Mesendoderm (in vitro differentiated cells): Measurements from ENCODE around the gene MAP6.

ENCODE experiments used
- DNase-seq: peaks from one replicate; pipeline ENCODE4 v3.0.0; 2013
- H2AK5ac ChIP-seq: 2 replicates; pipeline ENCODE4 v1.6.1; 2013; ENCODE audit warnings: low read length, inconsistent platforms
- H2BK120ac ChIP-seq: 2 replicates; pipeline ENCODE4 v1.6.1; 2013; ENCODE audit warnings: low read depth, mild to moderate bottlenecking, low read length, moderate library complexity, mixed read lengths
- H2BK15ac ChIP-seq: replicated peaks from 2 replicates; pipeline ENCODE4 v1.6.1; 2013; ENCODE audit warnings: low read depth, mild to moderate bottlenecking, moderate library complexity
- H2BK5ac ChIP-seq: 2 replicates; pipeline ENCODE4 v1.6.1; 2013; ENCODE audit warnings: low read length, inconsistent platforms
- H3K18ac ChIP-seq: 2 replicates; pipeline ENCODE4 v1.6.1; 2013; ENCODE audit warnings: mild to moderate bottlenecking, low read length, mixed read lengths
- H3K23ac ChIP-seq: one replicate; pipeline ENCODE4 v1.6.1; 2013; ENCODE audit warnings: low read length
- H3K27ac ChIP-seq: 2 replicates; pipeline ENCODE4 v1.5.1; 2013; ENCODE audit warnings: low read depth, mild to moderate bottlenecking, inconsistent platforms, low read length, moderate library complexity
- H3K27me3 ChIP-seq: 2 replicates; pipeline ENCODE4 v1.6.1; 2013; ENCODE audit warnings: low read length, control low read depth, mild to moderate bottlenecking, inconsistent platforms; ENCODE audit not compliant: insufficient read depth, poor library complexity
- H3K36me3 ChIP-seq: 2 replicates; pipeline ENCODE4 v1.6.1; 2013; ENCODE audit warnings: low read length, inconsistent platforms; ENCODE audit not compliant: control insufficient read depth, insufficient read depth
- H3K4ac ChIP-seq: one replicate; pipeline ENCODE4 v1.6.1; 2013; ENCODE audit warnings: low read depth, mild to moderate bottlenecking, low read length, moderate library complexity
- H3K4me1 ChIP-seq: 2 replicates; pipeline ENCODE4 v1.6.1; 2013; ENCODE audit warnings: low read depth, low read length, inconsistent platforms; ENCODE audit not compliant: control insufficient read depth
- H3K4me2 ChIP-seq: 2 replicates; pipeline ENCODE4 v1.6.1; 2013; ENCODE audit warnings: low read length
- H3K4me3 ChIP-seq: 2 replicates; pipeline ENCODE4 v1.5.1; 2013; ENCODE audit warnings: mild to moderate bottlenecking, low read length
- H3K56ac ChIP-seq: one replicate; pipeline ENCODE4 v1.6.1; 2013; ENCODE audit warnings: low read length
- H3K79me1 ChIP-seq: 2 replicates; pipeline ENCODE4 v1.6.1; 2013; ENCODE audit warnings: low read length, inconsistent platforms
- H3K79me2 ChIP-seq: 2 replicates; pipeline ENCODE4 v1.6.1; 2013; ENCODE audit warnings: mild to moderate bottlenecking, low read length; ENCODE audit not compliant: control insufficient read depth, insufficient read depth
- H3K9ac ChIP-seq: 2 replicates; pipeline ENCODE4 v1.6.1; 2013; ENCODE audit warnings: low read length, inconsistent platforms
- H4K5ac ChIP-seq: one replicate; pipeline ENCODE4 v1.6.1; 2013; ENCODE audit warnings: low read length
- H4K8ac ChIP-seq: one replicate; pipeline ENCODE4 v1.6.1; 2013; ENCODE audit warnings: low read depth, mild to moderate bottlenecking, control low read depth, low read length, moderate library complexity
- WGBS: extraction: QIAGEN DNeasy Blood & Tissue Kit; methylation state at CpG from one replicate; pipeline ENCODE4 v1.1.7; 2013; ENCODE audit warnings: low lambda C conversion rate, missing lambda C conversion rate; ENCODE audit not compliant: insufficient coverage; ENCODE audit errors: extremely low coverage; 5-methylcytosine and 5-hydroxymethylcytosine counted together

Gene MAP6

DNA sequence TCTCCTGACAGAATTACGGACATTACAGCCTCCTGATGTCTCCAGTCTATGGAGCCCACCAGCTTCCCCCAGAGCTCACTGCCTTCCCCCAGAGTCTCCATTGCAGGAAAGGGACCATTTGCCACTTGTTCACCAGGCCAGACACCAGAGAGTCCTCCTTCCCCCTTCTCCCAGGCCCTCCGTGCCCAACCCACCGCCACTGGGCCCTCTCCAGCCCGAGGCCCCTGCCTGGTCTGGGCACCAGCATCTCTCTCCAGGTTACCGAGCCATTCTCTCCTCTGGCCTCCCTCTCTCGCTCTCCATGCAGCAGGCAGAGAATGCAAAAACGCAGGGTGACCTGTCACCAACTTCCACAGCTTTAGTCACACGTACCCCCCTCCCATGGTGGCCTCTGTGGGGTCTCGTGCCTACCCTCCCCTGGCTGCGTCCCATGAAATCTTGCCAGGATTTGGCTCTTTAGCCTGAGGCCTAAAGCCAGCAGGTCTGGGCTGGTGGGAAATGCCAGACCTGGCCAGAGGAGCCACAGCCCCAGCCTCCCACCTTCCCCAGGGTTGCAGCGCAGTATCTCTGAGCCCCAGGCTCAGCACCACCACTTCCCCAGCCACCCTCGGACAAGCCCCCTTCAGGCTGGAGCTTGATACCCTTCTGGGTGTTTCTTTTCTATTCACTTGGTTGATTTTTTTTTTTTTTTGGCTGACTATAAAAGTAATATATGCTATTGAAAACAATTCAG, 113.6 kb downstream of the MAP6 start:
- H3K4ac ChIP-seq: peak overlapping the region; percentile 0
- no peak overlapping the region for H2BK15ac ChIP-seq
- no peak overlapping the region for H3K27ac ChIP-seq
- H2AK5ac ChIP-seq: peak overlapping the region; percentile 66
- no peak overlapping the region for H3K4me2 ChIP-seq
- H3K9ac ChIP-seq: peak overlapping the region; percentile 14
- H2BK5ac ChIP-seq: peak overlapping the region; percentile 12
- no CpG with 5 or more reads among the region's 12 CpGs for WGBS
- H4K8ac ChIP-seq: no peak overlapping the region
- no peaks in the 10 kb centered on the region for H3K36me3 ChIP-seq
- H3K27me3 ChIP-seq: no peaks in the 10 kb centered on the region
- H4K5ac ChIP-seq: no peak overlapping the region
- no peak for DNase-seq
- no peaks in the 10 kb centered on the region for H3K79me1 ChIP-seq
- H3K79me2 ChIP-seq: no peaks in the 10 kb centered on the region
- no peak overlapping the region for H3K4me3 ChIP-seq
- H3K18ac ChIP-seq: peak overlapping the region; percentile 1
- peak overlapping the region; percentile 84 for H3K56ac ChIP-seq
- no peak overlapping the region for H3K23ac ChIP-seq
- H2BK120ac ChIP-seq: no peak overlapping the region
- H3K4me1 ChIP-seq: peaks cover 22% of the 10 kb centered on the region

DNA sequence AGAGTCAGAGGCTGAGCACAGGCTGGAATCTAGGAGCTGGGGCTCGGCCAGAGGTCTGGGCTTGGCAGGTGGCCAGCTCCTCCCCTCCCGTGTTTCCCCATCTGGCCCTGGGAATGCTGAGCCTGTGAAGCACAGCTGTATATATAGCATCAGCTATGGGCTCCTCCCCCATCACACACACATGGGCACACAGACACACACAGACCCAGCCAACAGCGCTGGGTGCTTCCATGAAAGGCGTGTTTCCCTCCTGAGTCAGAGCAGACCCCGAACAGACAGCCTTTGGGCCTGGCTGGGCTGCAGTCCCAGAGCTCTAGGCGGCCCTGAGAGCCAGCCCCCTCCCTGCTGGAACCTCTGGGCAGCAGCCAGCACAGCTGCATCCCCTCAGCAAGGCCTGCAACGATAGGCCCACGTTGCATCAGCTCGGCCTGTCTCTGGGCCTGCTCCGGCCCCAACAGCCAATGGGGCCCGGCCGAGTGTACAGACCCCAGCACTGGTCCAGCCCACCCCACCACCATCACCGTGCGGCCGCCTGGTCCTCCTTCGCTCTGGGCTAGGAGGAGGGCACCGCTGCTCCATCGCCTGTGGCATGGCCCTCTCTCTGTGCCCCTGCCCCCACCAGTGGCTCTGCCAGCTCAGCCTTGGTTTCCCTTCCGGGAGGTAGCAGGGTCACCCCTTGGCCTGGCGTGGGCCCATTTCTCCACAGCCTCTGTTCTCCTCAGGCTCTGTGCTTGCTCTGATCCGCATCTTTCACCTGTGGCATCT, 114.4 kb downstream of the MAP6 start:
- peak overlapping the region; percentile 2 for H3K18ac ChIP-seq
- peaks cover 18% of the 10 kb centered on the region for H3K4me1 ChIP-seq
- peak overlapping the region; percentile 43 for H3K4ac ChIP-seq
- H4K5ac ChIP-seq: no peak overlapping the region
- no peak overlapping the region for H4K8ac ChIP-seq
- H2AK5ac ChIP-seq: no peak overlapping the region
- no peaks in the 10 kb centered on the region for H3K27me3 ChIP-seq
- no peak overlapping the region for H3K23ac ChIP-seq
- peak overlapping the region; percentile 84 for H3K56ac ChIP-seq
- H2BK15ac ChIP-seq: no peak overlapping the region
- H3K4me2 ChIP-seq: no peak overlapping the region
- no peak overlapping the region for H2BK120ac ChIP-seq
- H3K36me3 ChIP-seq: no peaks in the 10 kb centered on the region
- no peak overlapping the region for H3K4me3 ChIP-seq
- no peaks in the 10 kb centered on the region for H3K79me2 ChIP-seq
- DNase-seq: peak; percentile 93
- H3K79me1 ChIP-seq: no peaks in the 10 kb centered on the region
- peak overlapping the region; percentile 47 for H3K9ac ChIP-seq
- no CpG with 5 or more reads among the region's 21 CpGs for WGBS
- H2BK5ac ChIP-seq: no peak overlapping the region
- H3K27ac ChIP-seq: no peak overlapping the region

DNA sequence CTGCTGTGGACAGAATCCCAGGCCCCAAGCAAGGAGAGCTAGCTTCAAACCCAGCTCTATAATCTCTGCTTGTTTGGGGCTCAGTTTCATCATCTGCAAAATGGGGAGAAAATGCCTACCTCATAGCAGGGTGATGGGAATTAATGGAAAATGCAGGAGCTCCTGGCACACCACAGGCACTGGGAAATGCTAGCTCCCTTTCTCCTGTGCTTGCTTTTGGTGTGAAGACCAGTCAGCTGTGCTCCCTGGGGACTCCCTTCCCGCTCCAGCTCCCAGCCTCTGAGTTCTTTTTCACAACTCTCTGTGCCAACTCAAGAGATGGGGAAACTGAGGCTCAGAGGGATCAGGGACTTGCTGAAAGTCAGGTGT, 115.0 kb downstream of the MAP6 start:
- H3K79me1 ChIP-seq: no peaks in the 10 kb centered on the region

DNA sequence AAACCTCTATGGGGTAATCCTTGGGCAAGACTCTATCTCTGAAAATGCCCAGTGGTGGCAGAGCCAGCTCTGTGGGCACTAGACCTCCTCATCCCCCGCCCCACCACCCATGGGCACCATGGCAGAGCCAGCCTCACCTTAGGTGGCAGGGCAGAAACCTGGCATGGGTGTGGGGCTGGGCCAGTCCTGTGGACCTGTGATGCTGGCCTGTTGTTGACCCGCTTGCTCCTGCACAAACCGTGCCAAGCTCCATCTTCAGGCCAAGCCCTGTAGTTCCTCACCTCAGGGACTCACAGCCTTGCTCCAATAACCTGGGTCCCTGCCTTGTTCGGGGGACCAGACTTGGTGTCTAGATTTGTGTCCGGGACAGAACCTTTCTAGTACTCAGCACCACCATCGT, 115.7 kb downstream of the MAP6 start:
- Histone ChIP-seq H3K18ac (no peak overlapping the region), H2BK5ac (no peak overlapping the region), H4K8ac (no peak overlapping the region), H3K4me3 (no peak overlapping the region), H2AK5ac (no peak overlapping the region), H3K36me3 (no peaks in the 10 kb centered on the region), H4K5ac (no peak overlapping the region), H3K23ac (no peak overlapping the region), H3K79me2 (no peaks in the 10 kb centered on the region), H3K27ac (no peak overlapping the region), H3K4me1 (peaks cover 12% of the 10 kb centered on the region), H3K4me2 (no peak overlapping the region), H2BK120ac (no peak overlapping the region), H3K9ac (no peak overlapping the region), H3K56ac (peak overlapping the region; percentile 67), H3K79me1 (no peaks in the 10 kb centered on the region), H2BK15ac (no peak overlapping the region), H3K27me3 (no peaks in the 10 kb centered on the region), H3K4ac (no peak overlapping the region)
- no peak for DNase-seq
- no CpG with 5 or more reads among the region's 6 CpGs for WGBS

More for the DNA sequence above, 115.0 kb downstream of the MAP6 start:
- H3K36me3 ChIP-seq: no peaks in the 10 kb centered on the region
- no CpG with 5 or more reads among the region's 1 CpG for WGBS
- peak overlapping the region; percentile 84 for H3K56ac ChIP-seq
- no peaks in the 10 kb centered on the region for H3K27me3 ChIP-seq
- H3K4me2 ChIP-seq: no peak overlapping the region
- peak overlapping the region; percentile 26 for H3K4ac ChIP-seq
- no peak overlapping the region for H2BK120ac ChIP-seq
- no peak for DNase-seq
- H3K9ac ChIP-seq: peak overlapping the region; percentile 47
- H4K5ac ChIP-seq: no peak overlapping the region
- no peaks in the 10 kb centered on the region for H3K79me2 ChIP-seq
- H3K18ac ChIP-seq: no peak overlapping the region
- no peak overlapping the region for H3K4me3 ChIP-seq
- H2BK15ac ChIP-seq: no peak overlapping the region
- H4K8ac ChIP-seq: no peak overlapping the region
- H2AK5ac ChIP-seq: peak overlapping the region; percentile 14
- H3K4me1 ChIP-seq: peaks cover 17% of the 10 kb centered on the region
- H3K23ac ChIP-seq: no peak overlapping the region
- no peak overlapping the region for H2BK5ac ChIP-seq
- no peak overlapping the region for H3K27ac ChIP-seq

DNA sequence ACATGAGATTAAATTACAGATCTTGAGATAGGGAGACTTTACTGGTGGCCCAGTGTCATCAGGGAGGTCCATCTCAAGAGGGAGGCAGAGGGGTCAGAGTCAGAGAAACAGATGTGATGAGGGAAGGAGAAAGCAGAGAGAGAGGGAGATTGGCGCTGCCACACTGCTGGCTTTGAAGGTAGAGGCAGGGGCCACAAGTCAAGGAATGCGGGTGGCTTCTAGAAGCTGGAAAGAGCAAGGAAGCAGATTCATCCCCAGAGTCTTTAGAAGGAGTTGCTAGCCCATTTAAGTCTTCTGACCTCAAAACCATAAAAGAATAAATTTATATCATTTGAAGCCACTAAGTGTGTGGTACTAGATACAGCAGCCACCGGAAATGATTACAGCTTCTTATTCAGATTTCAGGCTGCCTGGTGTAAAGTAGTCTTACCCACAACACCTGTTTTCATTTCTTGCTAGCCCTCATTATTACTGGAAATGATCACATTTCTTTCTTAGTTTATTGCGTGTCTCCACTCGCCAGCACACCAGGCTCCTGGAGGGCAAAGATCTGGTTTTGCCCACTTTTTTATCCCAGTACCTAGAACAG, 119.4 kb downstream of the MAP6 start:
- Histone ChIP-seq H3K56ac (no peak overlapping the region), H3K36me3 (no peaks in the 10 kb centered on the region)

More for the DNA sequence above, 119.4 kb downstream of the MAP6 start:
- Histone ChIP-seq H4K5ac (no peak overlapping the region), H2BK15ac (no peak overlapping the region), H3K79me2 (no peaks in the 10 kb centered on the region), H3K27ac (no peak overlapping the region), H2BK5ac (no peak overlapping the region), H2AK5ac (no peak overlapping the region), H3K23ac (no peak overlapping the region), H3K18ac (no peak overlapping the region), H3K4ac (no peak overlapping the region), H3K4me1 (peaks cover 4% of the 10 kb centered on the region), H4K8ac (no peak overlapping the region), H3K9ac (no peak overlapping the region), H2BK120ac (no peak overlapping the region), H3K27me3 (no peaks in the 10 kb centered on the region), H3K4me2 (no peak overlapping the region), H3K4me3 (no peak overlapping the region), H3K79me1 (no peaks in the 10 kb centered on the region)
- WGBS: no CpG with 5 or more reads among the region's 5 CpGs
- no peak for DNase-seq
